AG04450 (cell line): ENCODE measurements around the gene SLC7A4. TPM values are rescaled to one million over a fixed set of nuclear protein-coding genes. Genes with fewer than 3 reads are reported as not detected.
"Not testable (repeated sequence)": the region's sequence is repeated elsewhere in the genome, so short reads cannot be mapped to it uniquely, and the experiment has no call there.

Source experiments
- CTCF ChIA-PET: fragments of 300-600, 350-600 bp; formaldehyde crosslinking; extraction: SDS; loops from one replicate; lab custom pipeline; 2022; ENCODE audit warnings: antibody characterized with exemption, inconsistent platforms; lab: Charles Lee
- POLR2A ChIA-PET: fragments of 350-600 bp; formaldehyde crosslinking; extraction: SDS; loops from one replicate; lab custom pipeline; 2021; ENCODE audit warnings: antibody characterized with exemption, inconsistent platforms; lab: Yijun Ruan, JAX
- DNase-seq: peaks from one replicate; pipeline ENCODE4 v3.0.0-alpha.2; 2011; ENCODE audit warnings: low read depth, low spot score
- H3K27ac ChIP-seq: one replicate; pipeline ENCODE4 v1.5.1; 2012; ENCODE audit warnings: low read depth, low read length, control low read depth
- H3K27me3 ChIP-seq: one replicate; pipeline ENCODE4 v1.6.0; 2012; ENCODE audit warnings: low read length; ENCODE audit not compliant: control insufficient read depth, insufficient read depth
- H3K4me3 ChIP-seq: 2 replicates; pipeline ENCODE4 v1.5.1; 2011; ENCODE audit warnings: mild to moderate bottlenecking, low read depth, low read length, control low read depth
- H3K9me3 ChIP-seq: 2 replicates; pipeline ENCODE4 v1.5.1; 2012; ENCODE audit warnings: low read length; ENCODE audit not compliant: control insufficient read depth, insufficient read depth
- polyA plus RNA-seq: library from polyadenylated mRNA; depleted of rRNA; stranded (reverse); fragments of >200 nt; gene quantifications from 2 replicates; pipeline ENCODE4 v1.2.3, GENCODE V29; 2011
- TF ChIP-seq, protein P1 (sequence below): IDR thresholded peaks from 2 replicates; pipeline ENCODE4 v1.5.1; 2011; ENCODE audit warnings: low read depth, low read length, control low read depth, inconsistent platforms

SLC7A4 gene
- polyA plus RNA-seq, 1 experiment = 0.11 TPM

- Histone ChIP-seq H3K27ac (no peak overlapping the region), H3K4me3 (no peak overlapping the region), H3K27me3 (peaks cover 12% of the 10 kb centered on the region), H3K9me3 (no peaks in the 10 kb centered on the region)
- ChIA-PET CTCF (interaction anchor here (0.5 kb wide), 1 partner anchor 168 kb away, joined by 3 read pairs; no protein-coding TSS in a partner anchor), POLR2A (no interaction called here)
- DNase-seq = no peak
- TF ChIP-seq, protein P1, sequence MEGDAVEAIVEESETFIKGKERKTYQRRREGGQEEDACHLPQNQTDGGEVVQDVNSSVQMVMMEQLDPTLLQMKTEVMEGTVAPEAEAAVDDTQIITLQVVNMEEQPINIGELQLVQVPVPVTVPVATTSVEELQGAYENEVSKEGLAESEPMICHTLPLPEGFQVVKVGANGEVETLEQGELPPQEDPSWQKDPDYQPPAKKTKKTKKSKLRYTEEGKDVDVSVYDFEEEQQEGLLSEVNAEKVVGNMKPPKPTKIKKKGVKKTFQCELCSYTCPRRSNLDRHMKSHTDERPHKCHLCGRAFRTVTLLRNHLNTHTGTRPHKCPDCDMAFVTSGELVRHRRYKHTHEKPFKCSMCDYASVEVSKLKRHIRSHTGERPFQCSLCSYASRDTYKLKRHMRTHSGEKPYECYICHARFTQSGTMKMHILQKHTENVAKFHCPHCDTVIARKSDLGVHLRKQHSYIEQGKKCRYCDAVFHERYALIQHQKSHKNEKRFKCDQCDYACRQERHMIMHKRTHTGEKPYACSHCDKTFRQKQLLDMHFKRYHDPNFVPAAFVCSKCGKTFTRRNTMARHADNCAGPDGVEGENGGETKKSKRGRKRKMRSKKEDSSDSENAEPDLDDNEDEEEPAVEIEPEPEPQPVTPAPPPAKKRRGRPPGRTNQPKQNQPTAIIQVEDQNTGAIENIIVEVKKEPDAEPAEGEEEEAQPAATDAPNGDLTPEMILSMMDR = no peak
These were observed 20.5 kb upstream of the SLC7A4 start for GRCh38 chr22:21052715-21053459.

- CTCF ChIA-PET = no interaction called here
- Histone ChIP-seq H3K9me3 (no peaks in the 10 kb centered on the region), H3K27me3 (peaks cover 9% of the 10 kb centered on the region), H3K27ac (no peak overlapping the region), H3K4me3 (no peak overlapping the region)
- POLR2A ChIA-PET = no interaction called here
- TF ChIP-seq, protein P1 = no peak
- DNase-seq = no peak
These were observed 19.6 kb upstream of the SLC7A4 start for GRCh38 chr22:21051831-21052400.

DNA sequence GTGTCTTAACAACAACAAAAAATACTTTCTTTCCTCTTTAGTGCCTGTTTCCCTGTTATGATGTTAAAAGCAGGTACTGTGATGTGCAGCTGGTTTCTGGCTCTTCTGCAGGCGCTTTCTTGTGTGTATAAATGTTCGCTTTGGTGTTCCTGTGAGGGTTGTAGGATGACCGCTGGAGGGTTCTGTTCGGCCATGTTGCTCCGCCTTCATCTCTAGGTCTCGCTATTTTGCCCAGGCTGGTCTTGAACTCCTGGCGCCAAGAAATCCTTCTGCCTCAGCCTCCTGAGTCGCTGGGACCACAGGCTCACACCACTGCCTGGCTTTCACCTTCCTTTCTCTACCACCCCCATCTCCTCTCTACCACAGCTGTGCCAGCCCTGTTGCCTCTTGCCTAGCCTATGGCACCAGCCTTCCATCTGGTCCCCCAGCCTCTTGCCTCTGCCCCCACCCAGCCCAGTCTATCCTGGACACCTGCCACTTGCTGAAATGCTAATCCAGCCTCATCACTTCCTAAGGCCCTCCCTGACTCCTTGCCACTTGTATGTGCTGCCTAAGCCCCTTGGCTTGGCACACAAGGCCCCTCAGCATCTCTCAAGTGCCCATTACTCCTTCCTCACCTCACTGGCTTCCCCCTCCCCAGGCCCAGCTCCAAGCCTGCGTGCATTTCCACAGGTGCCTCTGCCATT lies 18.9 kb upstream of the SLC7A4 start:
- TF ChIP-seq, protein P1 = no peak
- Histone ChIP-seq H3K4me3 (no peak overlapping the region), H3K9me3 (no peaks in the 10 kb centered on the region), H3K27ac (no peak overlapping the region), H3K27me3 (peaks cover 6% of the 10 kb centered on the region)
- ChIA-PET POLR2A (no interaction called here), CTCF (no interaction called here)
- DNase-seq = no peak

GRCh38 chr22:21048965-21049364 lies 16.6 kb upstream of the SLC7A4 start:
- H3K4me3 ChIP-seq, H3K27me3 ChIP-seq, H3K9me3 ChIP-seq, DNase-seq, POLR2A ChIA-PET, H3K27ac ChIP-seq, CTCF ChIA-PET: not testable (repeated sequence)

DNA sequence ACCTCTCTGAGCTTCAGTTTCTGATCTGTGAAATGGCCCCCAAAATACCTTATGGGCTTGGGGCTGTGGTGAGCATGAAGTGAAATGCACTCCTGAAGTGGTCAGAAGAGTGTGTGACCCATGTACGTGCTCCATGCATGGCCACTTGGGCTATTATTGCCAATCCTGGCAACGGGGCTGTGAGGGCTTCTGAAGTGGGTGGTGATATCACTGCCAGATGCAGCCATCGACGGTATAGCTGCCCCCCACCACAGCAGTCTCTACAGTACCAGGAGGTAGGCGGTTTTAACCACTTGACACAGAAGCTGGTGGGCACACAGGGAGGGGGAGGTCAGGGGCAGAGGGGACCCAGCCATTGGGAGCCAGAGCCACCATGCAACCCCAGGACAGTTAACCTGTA lies 16.1 kb upstream of the SLC7A4 start:
- H3K27me3 ChIP-seq, POLR2A ChIA-PET, H3K9me3 ChIP-seq, DNase-seq, H3K4me3 ChIP-seq, H3K27ac ChIP-seq: not testable (repeated sequence)
- CTCF ChIA-PET = interaction anchor here (0.5 kb wide), 1 partner anchor 86 kb away, joined by 8 read pairs; no protein-coding TSS in a partner anchor
